GM08714 (cell line): ENCODE results near the gene EIF3A.
"Not testable (repeated sequence)": the region's sequence is repeated elsewhere in the genome, so short reads cannot be mapped to it uniquely, and the experiment has no call there.

ENCODE experiments used
- H3K4me3 ChIP-seq: fragments of 200-500 bp; sonication (Bioruptor generic); 2 replicates; pipeline ENCODE4 v1.5.1; 2014; ENCODE audit warnings: mild to moderate bottlenecking, low read length, inconsistent platforms
- ZNF274 ChIP-seq: IDR thresholded peaks from 2 replicates; pipeline ENCODE4 v1.6.1; 2012; ENCODE audit warnings: mild to moderate bottlenecking, low read depth, low read length

EIF3A gene, protein sequence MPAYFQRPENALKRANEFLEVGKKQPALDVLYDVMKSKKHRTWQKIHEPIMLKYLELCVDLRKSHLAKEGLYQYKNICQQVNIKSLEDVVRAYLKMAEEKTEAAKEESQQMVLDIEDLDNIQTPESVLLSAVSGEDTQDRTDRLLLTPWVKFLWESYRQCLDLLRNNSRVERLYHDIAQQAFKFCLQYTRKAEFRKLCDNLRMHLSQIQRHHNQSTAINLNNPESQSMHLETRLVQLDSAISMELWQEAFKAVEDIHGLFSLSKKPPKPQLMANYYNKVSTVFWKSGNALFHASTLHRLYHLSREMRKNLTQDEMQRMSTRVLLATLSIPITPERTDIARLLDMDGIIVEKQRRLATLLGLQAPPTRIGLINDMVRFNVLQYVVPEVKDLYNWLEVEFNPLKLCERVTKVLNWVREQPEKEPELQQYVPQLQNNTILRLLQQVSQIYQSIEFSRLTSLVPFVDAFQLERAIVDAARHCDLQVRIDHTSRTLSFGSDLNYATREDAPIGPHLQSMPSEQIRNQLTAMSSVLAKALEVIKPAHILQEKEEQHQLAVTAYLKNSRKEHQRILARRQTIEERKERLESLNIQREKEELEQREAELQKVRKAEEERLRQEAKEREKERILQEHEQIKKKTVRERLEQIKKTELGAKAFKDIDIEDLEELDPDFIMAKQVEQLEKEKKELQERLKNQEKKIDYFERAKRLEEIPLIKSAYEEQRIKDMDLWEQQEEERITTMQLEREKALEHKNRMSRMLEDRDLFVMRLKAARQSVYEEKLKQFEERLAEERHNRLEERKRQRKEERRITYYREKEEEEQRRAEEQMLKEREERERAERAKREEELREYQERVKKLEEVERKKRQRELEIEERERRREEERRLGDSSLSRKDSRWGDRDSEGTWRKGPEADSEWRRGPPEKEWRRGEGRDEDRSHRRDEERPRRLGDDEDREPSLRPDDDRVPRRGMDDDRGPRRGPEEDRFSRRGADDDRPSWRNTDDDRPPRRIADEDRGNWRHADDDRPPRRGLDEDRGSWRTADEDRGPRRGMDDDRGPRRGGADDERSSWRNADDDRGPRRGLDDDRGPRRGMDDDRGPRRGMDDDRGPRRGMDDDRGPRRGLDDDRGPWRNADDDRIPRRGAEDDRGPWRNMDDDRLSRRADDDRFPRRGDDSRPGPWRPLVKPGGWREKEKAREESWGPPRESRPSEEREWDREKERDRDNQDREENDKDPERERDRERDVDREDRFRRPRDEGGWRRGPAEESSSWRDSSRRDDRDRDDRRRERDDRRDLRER (N-terminal part only)

DNA sequence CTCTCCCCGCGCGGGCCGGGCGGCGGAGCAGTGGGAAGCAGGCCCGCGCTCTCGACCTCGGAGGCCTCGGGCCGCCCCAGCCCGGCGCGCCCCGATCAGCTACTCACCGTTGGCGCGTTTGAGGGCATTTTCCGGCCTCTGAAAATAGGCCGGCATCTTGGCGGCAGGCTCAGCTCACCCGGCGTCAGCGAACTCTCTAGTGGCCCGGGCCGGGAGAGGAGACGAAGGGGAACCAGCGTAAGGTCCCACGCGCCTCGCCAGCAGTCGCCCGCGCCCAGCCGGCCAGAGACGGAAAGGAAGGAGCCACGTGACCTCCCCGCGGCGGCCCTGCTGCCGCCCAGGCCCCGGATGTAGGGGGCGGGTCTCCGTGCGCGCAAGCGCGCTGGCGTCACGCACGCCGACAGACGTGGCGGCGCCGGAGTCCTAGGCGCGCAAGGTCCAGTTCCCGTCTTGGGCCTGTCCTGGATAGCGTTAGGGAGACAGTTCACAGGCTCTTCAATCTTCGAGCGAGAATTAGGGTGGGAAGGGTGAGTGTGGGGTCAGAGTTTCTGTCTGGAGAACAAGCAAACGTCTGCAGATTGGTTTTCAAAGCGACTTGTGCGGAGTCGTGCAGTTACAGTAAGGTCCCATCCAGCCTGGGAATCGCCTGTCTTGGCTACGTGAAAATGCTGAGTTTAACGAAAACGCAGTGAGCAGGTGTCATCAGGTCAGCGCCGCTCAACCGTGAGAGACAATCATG, at the start of gene EIF3A:
TSS of gene EIF3A (minus strand) at position 297 of the 739 bp plus-strand sequence. CDS start at position 156, 141 bp downstream.
- peak within 1 kb of the TSS; percentile 63 for H3K4me3 ChIP-seq
- no peak for TF ChIP-seq ZNF274

DNA sequence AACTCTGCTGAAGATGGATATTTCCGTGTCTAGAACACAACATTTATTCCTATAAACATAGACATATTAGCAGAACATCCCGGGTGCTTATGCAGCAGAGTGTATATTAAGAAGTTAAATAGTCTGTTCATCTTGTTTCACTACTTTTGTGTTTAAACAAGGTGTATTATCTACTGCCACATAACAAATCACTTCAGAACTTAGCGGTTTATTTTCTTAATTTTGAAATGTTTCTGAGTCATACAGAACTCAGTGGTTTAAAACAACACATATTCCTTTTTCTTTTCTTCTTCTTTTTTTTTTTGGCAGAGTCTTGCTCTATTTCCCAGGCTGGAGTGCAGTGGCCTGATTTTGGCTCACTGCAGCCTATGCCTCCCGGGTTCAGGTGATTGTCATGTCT, 49.1 kb upstream of the EIF3A start:
- no peak overlapping the region for H3K4me3 ChIP-seq

DNA sequence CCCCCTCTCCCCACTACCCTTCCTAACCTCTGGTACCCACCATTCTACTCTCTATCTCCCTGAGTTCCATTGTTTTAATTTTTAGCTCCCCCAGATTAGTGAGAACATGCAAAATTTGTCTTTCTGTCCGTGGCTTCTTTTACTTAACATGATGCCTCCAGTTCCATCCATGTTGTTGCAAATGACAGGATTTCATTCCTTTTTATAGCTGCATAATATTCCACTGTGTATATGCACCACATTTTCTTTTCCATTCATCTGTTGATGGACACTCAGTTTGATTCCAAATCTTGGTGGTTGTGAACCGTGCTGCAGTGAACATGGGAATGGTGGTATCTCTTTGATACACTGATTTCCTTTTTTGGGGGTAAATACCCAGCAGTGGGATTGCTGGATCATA, 45.3 kb upstream of the EIF3A start:
- H3K4me3 ChIP-seq: no peak overlapping the region
- TF ChIP-seq ZNF274: no peak

More for the DNA sequence above, 49.1 kb upstream of the EIF3A start:
- no peak for TF ChIP-seq ZNF274

DNA sequence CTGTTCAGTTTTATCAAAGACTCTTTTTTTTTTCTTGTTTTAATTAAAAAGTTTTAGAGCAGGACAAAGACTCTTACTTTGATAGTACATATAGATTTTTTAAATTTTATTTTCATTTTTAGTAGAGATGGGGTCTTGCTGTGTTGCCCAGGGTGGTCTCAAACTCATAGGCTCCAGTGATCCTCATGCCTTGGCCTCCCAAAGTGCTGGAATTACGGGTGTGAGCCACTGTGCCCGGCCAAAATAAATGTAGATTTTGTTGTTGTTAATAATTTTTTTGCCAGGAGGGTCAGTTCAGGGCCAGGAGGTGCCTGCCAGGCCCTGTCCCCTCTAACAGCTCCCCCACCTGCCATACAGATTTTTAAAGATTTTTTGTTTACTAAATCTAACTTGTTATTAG, 40.3 kb upstream of the EIF3A start:
- H3K4me3 ChIP-seq: peak overlapping the region; percentile 36; the same call in 1 of the 2 replicates
- no peak for TF ChIP-seq ZNF274

DNA sequence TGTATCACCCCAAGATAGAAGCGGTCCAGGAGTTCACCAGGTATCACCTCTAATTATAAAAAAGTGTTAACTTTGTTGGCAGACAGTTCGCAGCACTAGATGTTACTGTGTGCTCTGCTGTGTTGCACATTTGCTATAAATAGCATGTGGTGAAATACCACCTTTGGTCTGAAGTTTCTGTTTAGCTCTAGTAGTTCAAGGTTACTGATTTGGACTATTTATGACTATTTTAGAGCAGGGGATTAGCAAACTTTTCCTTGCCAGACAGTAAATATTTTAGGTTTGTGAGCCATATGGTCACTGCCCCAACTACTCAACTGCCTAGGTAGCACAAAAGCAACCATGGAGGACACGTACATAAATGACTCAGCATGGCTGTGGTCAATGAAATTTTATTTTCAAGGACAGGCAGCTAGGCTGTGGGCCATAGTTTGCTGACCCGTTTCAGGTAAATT, 39.8 kb upstream of the EIF3A start:
- H3K4me3 ChIP-seq: peak overlapping the region; percentile 36; the same call in 1 of the 2 replicates

DNA sequence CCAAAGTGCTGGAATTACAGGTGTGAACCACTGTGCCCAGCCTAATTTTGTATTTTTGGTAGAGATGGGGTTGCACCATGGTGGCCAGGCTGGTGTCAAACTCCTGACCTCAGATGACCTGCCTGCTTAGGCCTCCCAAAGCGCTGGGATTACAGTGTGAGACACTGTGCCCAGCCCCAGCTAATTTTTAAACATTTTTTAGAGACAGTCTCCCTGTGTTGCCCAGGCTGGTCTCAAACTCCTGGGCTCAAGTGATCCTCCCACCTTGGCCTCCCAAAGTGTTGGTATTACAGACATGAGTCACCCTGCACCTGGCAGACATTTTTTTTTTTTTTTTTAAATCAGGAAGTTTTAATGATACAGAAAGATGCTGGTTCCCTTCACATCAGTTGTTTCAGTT, 38.8 kb upstream of the EIF3A start:
- TF ChIP-seq ZNF274: no peak
- H3K4me3 ChIP-seq: no peak overlapping the region

More for the DNA sequence above, 39.8 kb upstream of the EIF3A start:
- TF ChIP-seq ZNF274: no peak

DNA sequence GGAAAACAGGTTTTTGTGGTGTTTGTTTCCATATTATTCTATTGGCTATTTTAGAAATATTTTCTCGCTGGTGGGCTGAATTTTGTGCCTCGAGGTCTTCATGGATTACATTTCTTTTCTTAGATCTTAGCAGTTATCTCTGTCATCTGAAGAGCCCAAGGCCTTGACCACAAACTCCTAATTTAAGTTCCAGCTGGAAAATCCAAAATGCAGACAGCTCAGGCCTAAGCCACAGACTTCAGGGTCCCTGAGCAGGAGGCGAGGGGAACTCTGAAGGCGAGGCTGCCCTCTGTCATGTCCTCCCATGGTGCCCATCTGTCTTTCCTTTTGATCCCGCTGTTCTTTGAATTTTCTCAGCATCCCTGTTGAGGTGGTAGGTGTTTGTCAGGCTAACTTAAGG, 37.6 kb upstream of the EIF3A start:
- H3K4me3 ChIP-seq: no peak overlapping the region
- TF ChIP-seq ZNF274: no peak

DNA sequence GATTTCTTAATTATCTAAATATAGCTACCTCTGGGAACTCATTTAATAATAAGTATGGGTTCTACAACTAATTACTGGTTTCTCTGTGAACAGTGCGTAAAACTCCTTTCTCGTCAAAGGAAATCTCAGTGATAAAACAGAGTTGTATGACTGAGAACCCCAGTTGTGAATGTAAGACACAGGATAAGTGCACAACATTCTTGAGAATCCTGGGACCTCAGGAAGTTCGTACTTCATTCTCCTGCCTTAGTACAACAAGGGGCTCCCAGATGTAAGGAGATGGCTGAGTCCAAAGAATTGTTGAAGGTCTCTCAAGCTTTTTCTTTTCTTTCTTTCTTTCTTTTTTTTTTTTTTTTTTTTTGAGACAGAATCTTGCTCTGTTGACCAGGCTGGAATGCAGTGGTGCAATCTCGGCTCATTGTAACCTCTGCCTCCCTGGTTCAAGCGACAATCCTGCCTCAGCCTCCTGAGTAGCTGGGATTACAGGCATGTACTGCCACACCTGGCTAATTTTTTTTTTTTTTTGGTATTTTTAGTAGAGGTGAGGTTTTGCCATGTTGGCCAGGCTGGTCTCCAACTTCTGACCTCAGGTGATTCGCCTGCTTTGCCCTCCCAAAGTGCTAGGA, 35.8 kb upstream of the EIF3A start:
- no peak overlapping the region for H3K4me3 ChIP-seq
- no peak for TF ChIP-seq ZNF274

DNA sequence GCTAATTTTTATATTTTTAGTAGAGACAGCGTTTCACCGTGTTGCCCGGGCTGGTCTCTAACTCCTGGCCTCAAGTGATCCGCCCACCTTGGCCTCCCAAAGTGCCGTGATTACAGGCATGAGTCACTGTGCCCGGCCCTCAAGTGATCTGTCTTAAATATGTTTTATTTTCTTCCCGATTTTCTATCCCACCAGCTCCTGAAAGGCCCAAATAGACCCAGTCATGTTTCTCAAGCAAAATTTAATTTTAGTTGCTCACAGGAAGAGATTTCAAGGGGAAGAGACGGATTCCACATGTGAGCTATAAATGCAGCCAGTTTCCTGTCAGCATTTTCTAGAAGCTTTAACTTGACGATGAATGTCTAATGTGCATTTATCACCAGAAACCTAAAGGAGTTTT, 35.3 kb upstream of the EIF3A start:
- H3K4me3 ChIP-seq: no peak overlapping the region
- no peak for TF ChIP-seq ZNF274

DNA sequence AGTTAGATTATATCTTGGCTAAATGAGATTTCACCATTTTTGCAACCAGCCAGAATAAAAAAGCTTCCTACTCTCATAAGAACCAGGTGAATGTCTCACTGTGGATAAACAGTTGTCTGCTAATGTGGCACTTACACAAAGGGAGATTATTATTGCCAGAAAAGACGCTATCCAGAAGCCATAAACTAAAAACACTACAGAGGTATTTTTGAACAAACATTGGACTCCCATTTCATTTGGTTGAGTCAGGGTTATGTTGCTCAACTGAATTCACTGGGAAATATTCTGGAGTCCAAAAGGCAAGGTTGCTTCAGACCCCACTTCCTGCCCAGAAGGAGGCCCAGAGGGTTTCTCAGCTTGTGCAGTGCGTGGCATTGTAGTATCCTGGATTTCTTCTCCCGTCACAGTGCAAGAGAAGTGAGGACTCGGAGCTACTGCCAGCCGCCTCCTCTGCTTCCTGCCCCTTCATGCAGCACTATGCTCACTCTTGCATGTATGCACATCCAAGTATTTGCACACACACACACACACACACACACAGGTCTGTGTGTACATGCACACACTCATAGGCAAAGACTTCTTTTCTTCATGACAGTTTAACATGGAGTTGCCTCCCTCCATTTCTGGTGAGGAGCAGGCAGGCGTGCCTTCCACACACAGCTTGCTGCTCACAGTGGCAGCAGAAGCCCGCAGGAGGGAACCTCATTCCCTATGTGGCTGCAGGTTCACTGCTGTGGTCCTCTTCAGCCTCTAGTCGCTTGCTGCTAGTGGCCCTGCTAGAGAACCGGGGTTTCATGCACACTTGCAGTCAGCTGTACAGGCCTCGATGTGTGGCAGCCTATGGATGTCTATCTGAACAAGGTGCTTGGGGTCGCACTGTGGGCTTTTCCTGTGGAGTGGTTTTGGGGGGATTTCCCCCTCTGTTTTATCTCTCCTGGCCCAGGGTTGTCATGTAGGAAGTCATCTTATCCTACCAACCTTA, 33.4 kb upstream of the EIF3A start:
- no peak overlapping the region for H3K4me3 ChIP-seq
- TF ChIP-seq ZNF274: no peak

DNA sequence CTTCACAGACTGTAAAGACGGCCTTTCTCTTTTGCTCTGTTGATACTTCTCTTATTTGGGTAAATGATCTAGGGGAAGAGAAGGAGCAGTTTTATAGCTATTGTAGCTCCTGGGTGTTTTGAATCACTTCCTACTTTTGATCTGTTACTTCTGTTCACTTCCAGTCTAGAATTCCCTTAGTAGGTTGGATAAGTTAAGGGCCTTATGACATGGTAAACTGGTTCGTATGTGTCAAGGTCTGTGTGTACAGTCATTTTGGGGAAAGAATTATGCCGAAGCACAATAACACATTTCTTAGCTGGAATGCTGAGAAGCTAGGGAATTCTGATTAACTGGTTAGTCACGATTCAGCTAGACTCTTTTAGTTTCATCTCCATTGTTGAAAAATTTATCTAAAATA, 31.4 kb upstream of the EIF3A start:
- TF ChIP-seq ZNF274: no peak
- no peak overlapping the region for H3K4me3 ChIP-seq

DNA sequence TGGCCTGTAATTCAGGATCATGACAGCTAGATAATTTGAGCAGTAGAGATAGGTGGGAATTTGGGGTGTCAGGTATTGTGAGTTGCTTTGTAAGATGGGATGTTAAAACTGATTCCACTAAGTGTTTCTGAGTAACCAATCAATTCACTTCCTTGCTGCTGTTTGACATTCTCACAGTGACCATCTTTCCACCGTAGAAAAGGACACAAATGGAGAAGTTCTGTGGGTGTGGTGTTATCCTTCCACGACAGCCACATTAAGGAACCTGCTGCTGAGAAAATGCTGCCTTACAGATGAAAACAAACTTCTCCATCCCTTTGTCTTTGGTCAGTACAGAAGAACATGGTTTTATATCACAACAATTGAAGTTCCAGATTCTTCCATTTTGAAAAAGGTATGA, 27.2 kb upstream of the EIF3A start:
- not testable (repeated sequence) for H3K4me3 ChIP-seq

DNA sequence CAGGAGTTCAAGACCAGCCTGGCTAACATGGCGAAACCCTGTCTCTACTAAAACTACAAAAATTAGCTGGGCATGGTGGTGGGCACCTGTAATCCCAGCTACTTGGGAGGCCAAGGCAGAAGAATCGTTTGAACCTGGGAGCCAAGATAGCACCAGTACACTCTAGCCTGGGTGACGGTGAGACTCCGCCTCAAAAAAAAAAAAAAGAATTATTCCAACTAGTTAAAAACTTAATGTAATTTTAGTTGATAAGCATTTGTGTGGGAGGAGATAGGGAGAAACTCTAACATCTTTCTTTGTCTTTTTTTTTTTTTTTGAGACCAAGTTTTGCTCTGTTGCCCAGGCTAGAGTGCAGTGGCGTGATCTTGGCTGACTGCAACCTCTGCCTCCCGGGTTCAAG, 26.5 kb upstream of the EIF3A start:
- not testable (repeated sequence) for H3K4me3 ChIP-seq

DNA sequence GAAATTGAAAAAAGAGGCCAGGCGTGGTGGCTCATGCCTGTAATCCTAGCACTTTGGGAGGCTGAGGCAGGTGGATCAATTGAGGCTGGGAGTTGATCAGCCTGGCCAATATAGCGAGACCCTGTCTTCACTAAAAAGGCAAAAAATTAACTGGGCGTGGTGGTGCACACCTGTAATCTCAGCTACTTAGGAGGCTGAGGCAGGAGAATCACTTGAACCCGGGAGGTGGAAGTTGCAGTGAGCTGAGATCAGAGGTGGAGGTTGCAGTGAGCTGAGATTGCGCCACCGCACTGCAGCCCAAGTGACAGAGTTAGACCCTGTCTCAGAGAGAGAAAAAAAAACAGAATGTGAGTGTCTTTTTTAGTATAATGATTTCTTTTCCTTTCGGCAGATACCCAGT, 25.3 kb upstream of the EIF3A start:
- not testable (repeated sequence) for H3K4me3 ChIP-seq
